ENCODE data around the gene PGR. TPM values are rescaled to one million over a fixed set of nuclear protein-coding genes. Genes with fewer than 3 reads are reported as not detected.

The PGR gene
- total RNA-seq, 1 experiment from 2014 or later = not detected

GRCh38 chr11:101035872-101036271 is 93.7 kb downstream of the PGR start:
- Histone ChIP-seq H3K79me2 (ENCODE audit: low read length) (no peaks in the 10 kb centered on the region), H3F3A (ENCODE audit: low read length, unreplicated experiment) (no peaks in the 10 kb centered on the region), H3K4me2 (ENCODE audit: low read length) (no peak overlapping the region), H3K9me2 (replicated peaks; ENCODE audit: low read length) (no peaks in the 10 kb centered on the region), H3K4me3 (ENCODE audit: low read length) (no peak overlapping the region), H3K27me3 (ENCODE audit: low read length) (peaks cover 49% of the 10 kb centered on the region), H3K36me3 (ENCODE audit: low read depth, low read length) (no peaks in the 10 kb centered on the region), H3K4me1 (ENCODE audit: insufficient read depth, low read length) (no peaks in the 10 kb centered on the region), H3K9ac (ENCODE audit: low read length) (no peak overlapping the region), H2AFZ (ENCODE audit: low read length) (no peak overlapping the region), H3K27ac (ENCODE audit: low read length) (no peak overlapping the region), H3K9me3 (ENCODE audit: low read length) (no peaks in the 10 kb centered on the region), H4K20me1 (ENCODE audit: low read length) (no peaks in the 10 kb centered on the region)
- DNase-seq = no peak
- ChIA-PET CTCF (interaction anchor here (0.6 kb wide), 1 partner anchor 8 kb away, joined by 3 read pairs; no protein-coding TSS in a partner anchor), POLR2A (ENCODE audit: unreplicated experiment) (no interaction called here)
- TF ChIP-seq CTCF (conservative IDR thresholded peaks at IDR 0.05; ENCODE audit: low read depth, low read length) = no peak
- TF ChIP-seq EZH2 (IDR thresholded peaks at IDR 0.05; ENCODE audit: low read length, unreplicated experiment) = no peak
- no peak for TF ChIP-seq EZH2phosphoT487 (IDR thresholded peaks at IDR 0.05; ENCODE audit: borderline replicate concordance, low read length)
- ATAC-seq = no peak
- intact Hi-C loops (cut with micrococcal nuclease) = no loop called here
- no TSS peak for BruUV-seq (replicated peaks)

GRCh38 chr11:101034076-101034475 is 95.5 kb downstream of the PGR start:
- ATAC-seq = no peak
- Histone ChIP-seq H3K9ac (ENCODE audit: low read length) (no peak overlapping the region), H3K27me3 (ENCODE audit: low read length) (peaks cover 40% of the 10 kb centered on the region), H3K9me2 (replicated peaks; ENCODE audit: low read length) (no peaks in the 10 kb centered on the region), H4K20me1 (ENCODE audit: low read length) (no peaks in the 10 kb centered on the region), H2AFZ (ENCODE audit: low read length) (no peak overlapping the region), H3K79me2 (ENCODE audit: low read length) (no peaks in the 10 kb centered on the region), H3K4me2 (ENCODE audit: low read length) (no peak overlapping the region), H3K4me3 (ENCODE audit: low read length) (no peak overlapping the region), H3K27ac (ENCODE audit: low read length) (no peak overlapping the region), H3K9me3 (ENCODE audit: low read length) (no peaks in the 10 kb centered on the region), H3K36me3 (ENCODE audit: low read depth, low read length) (no peaks in the 10 kb centered on the region), H3F3A (ENCODE audit: low read length, unreplicated experiment) (no peaks in the 10 kb centered on the region), H3K4me1 (ENCODE audit: insufficient read depth, low read length) (no peaks in the 10 kb centered on the region)
- DNase-seq = no peak
- intact Hi-C loops (cut with micrococcal nuclease) = no loop called here
- TF ChIP-seq EZH2 (IDR thresholded peaks at IDR 0.05; ENCODE audit: low read length, unreplicated experiment) = no peak
- TF ChIP-seq CTCF (conservative IDR thresholded peaks at IDR 0.05; ENCODE audit: low read depth, low read length) = no peak
- TF ChIP-seq EZH2phosphoT487 (IDR thresholded peaks at IDR 0.05; ENCODE audit: borderline replicate concordance, low read length) = no peak
- POLR2A ChIA-PET (ENCODE audit: unreplicated experiment) = no interaction called here
- no TSS peak for BruUV-seq (replicated peaks)
- CTCF ChIA-PET = no interaction called here

GRCh38 chr11:101032991-101033390 is 96.6 kb downstream of the PGR start:
- no peaks in the 10 kb centered on the region for H3F3A ChIP-seq (ENCODE audit: low read length, unreplicated experiment)
- no peak overlapping the region for H3K27ac ChIP-seq (ENCODE audit: low read length)
- no peaks in the 10 kb centered on the region for H3K79me2 ChIP-seq (ENCODE audit: low read length)
- no peak overlapping the region for H3K4me2 ChIP-seq (ENCODE audit: low read length)
- no peak overlapping the region for H2AFZ ChIP-seq (ENCODE audit: low read length)
- no peak for ATAC-seq
- ChIA-PET CTCF (no interaction called here), POLR2A (ENCODE audit: unreplicated experiment) (no interaction called here)
- no peak for TF ChIP-seq EZH2 (IDR thresholded peaks at IDR 0.05; ENCODE audit: low read length, unreplicated experiment)
- no peak for TF ChIP-seq EZH2phosphoT487 (IDR thresholded peaks at IDR 0.05; ENCODE audit: borderline replicate concordance, low read length)
- no peak for TF ChIP-seq CTCF (conservative IDR thresholded peaks at IDR 0.05; ENCODE audit: low read depth, low read length)
- intact Hi-C loops (cut with micrococcal nuclease) = no loop called here
- no peaks in the 10 kb centered on the region for H3K9me3 ChIP-seq (ENCODE audit: low read length)
- no TSS peak for BruUV-seq (replicated peaks)
- no peaks in the 10 kb centered on the region for H3K9me2 ChIP-seq (replicated peaks; ENCODE audit: low read length)
- no peaks in the 10 kb centered on the region for H3K4me1 ChIP-seq (ENCODE audit: insufficient read depth, low read length)
- no peaks in the 10 kb centered on the region for H4K20me1 ChIP-seq (ENCODE audit: low read length)
- no peak overlapping the region for H3K4me3 ChIP-seq (ENCODE audit: low read length)
- H3K27me3 ChIP-seq (ENCODE audit: low read length) = peaks cover 41% of the 10 kb centered on the region
- H3K9ac ChIP-seq (ENCODE audit: low read length) = no peak overlapping the region
- no peak for DNase-seq
- no peaks in the 10 kb centered on the region for H3K36me3 ChIP-seq (ENCODE audit: low read depth, low read length)
